Nephron (organoid): ENCODE measurements around the gene PLIN3.
"Not testable (repeated sequence)": the region's sequence is repeated elsewhere in the genome, so short reads cannot be mapped to it uniquely, and the experiment has no call there.

ENCODE experiments used
- H3K27ac Mint-ChIP-seq, 3 experiments: 2 replicates each; pipeline ENCODE4 v1.8.0; 2020; ENCODE audit warnings: mixed read lengths in 3 of 3, mild to moderate bottlenecking in 2 of 3, moderate library complexity in 1 of 3
- H3K27me3 Mint-ChIP-seq: 2 replicates; pipeline ENCODE4 v1.8.0; 2021; ENCODE audit warnings: low read depth, mild to moderate bottlenecking, moderate library complexity, mixed read lengths
- H3K36me3 Mint-ChIP-seq: 2 replicates; pipeline ENCODE4 v1.8.0; 2020; ENCODE audit warnings: low read depth, mixed read lengths
- H3K4me1 Mint-ChIP-seq: 2 replicates; pipeline ENCODE4 v1.8.0; 2020; ENCODE audit warnings: mixed read lengths
- H3K4me3 Mint-ChIP-seq, 3 experiments: 2 replicates each; pipeline ENCODE4 v1.8.0; 2020; ENCODE audit warnings: mild to moderate bottlenecking in 3 of 3, mixed read lengths in 3 of 3, moderate library complexity in 2 of 3
- H3K9me3 Mint-ChIP-seq: 2 replicates; pipeline ENCODE4 v1.8.0; 2020; ENCODE audit warnings: mixed read lengths
- TF ChIP-seq, protein P1 (sequence below), 3 experiments: fragments of 200-600 bp; sonication (generic); IDR thresholded peaks; one replicate each; pipeline ENCODE4 v1.5.0; 2021; ENCODE audit warnings: antibody characterized with exemption in 3 of 3; ENCODE audit not compliant: unreplicated experiment in 3 of 3

PLIN3 gene

DNA sequence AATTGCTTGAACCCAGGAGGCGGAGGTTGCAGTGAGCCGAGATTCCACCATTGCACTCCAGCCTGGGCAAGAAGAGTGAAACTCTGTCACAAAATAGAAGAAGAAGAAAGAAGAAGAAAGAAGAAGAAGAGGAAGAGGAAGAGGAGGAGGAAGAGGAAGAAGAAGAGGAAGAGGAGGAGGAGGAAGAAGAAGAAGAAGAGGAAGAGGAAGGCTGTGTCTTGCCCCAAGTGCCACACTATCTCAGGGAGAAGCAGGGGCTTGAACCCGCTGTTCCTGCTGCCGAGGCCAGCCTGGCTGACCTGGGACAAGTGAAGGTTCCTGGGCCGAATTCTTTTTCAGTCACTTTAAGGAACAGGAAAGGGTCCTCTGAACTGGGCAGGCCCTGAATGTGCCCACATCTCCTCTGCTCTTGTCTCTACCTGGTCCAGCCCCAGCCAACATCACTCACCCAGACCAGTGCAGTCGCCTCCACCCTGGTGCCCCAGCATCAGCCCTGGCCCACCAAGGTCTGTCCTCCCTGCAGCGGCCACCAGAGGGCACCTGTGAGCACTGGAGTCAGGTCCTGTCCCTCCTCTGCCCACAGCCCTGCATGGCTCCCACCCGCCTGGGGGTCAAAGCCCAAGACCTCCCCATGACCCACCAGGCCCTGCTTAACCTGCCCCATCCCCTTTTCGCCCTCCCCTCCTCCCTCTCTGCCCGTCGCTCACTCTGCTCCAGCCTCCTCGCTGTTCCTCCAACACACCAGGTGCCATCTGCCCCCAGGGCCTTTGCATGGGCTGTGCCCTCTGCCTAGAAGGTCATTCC is 55.9 kb downstream of the PLIN3 start:
- Mint-ChIP-seq H3K27ac (no peak overlapping the region), H3K9me3 (no peaks in the 10 kb centered on the region), H3K4me3 (no peak overlapping the region), H3K36me3 (peaks cover 4% of the 10 kb centered on the region), H3K27me3 (peaks cover 3% of the 10 kb centered on the region), H3K4me1 (peaks cover 7% of the 10 kb centered on the region)
- TF ChIP-seq, protein P1, sequence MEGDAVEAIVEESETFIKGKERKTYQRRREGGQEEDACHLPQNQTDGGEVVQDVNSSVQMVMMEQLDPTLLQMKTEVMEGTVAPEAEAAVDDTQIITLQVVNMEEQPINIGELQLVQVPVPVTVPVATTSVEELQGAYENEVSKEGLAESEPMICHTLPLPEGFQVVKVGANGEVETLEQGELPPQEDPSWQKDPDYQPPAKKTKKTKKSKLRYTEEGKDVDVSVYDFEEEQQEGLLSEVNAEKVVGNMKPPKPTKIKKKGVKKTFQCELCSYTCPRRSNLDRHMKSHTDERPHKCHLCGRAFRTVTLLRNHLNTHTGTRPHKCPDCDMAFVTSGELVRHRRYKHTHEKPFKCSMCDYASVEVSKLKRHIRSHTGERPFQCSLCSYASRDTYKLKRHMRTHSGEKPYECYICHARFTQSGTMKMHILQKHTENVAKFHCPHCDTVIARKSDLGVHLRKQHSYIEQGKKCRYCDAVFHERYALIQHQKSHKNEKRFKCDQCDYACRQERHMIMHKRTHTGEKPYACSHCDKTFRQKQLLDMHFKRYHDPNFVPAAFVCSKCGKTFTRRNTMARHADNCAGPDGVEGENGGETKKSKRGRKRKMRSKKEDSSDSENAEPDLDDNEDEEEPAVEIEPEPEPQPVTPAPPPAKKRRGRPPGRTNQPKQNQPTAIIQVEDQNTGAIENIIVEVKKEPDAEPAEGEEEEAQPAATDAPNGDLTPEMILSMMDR (IDR thresholded peaks at IDR 0.05; ENCODE audit: unreplicated experiment in 3 of 3) = peak; percentile 60 to 72 (median 70)

DNA sequence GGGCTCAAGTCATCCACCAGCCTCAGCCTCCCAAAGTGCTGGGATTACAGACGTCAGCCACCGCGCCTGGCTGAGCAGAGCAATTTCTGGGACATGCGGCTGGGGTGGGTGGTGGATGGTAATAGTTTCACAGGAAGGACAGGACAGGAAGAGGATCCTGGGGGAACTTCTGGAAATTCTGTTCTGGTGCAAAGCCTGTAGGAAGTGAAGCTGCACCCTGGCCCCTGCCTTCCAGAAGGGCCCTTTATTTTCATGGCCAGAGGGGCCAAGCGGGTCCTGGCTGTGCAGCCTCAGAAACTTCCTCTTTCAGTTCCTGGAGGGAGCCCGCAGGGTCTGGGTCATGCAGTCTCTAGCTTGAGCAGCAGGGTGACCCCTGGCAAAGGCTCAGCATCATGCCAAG is 60.3 kb downstream of the PLIN3 start:
- Mint-ChIP-seq H3K27me3 (peaks cover 5% of the 10 kb centered on the region), H3K9me3 (no peaks in the 10 kb centered on the region), H3K36me3 (no peaks in the 10 kb centered on the region), H3K4me3 (no peak overlapping the region), H3K4me1 (no peaks in the 10 kb centered on the region), H3K27ac (no peak overlapping the region)
- TF ChIP-seq, protein P1 (IDR thresholded peaks at IDR 0.05; ENCODE audit: unreplicated experiment in 3 of 3) = no peak

DNA sequence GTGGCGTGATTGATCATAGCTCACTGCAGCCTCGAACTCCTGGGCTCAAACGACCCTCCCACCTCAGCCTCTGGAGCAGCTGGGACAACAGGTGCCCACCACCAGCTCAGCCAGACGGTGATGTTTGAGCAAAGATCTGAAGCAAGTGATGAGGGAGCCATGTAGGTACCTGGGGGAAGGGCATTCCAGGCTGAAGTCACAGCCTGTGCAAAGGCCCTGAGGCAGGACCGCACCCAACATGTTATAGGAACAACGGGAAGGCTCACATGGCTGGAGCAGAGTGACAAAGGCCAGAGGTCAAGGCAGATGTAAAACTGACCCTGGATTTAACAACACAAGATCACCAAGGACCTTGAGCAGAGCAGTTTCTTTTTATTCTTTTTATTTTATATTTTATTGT is 61.1 kb downstream of the PLIN3 start:
- peaks cover 5% of the 10 kb centered on the region for H3K27me3 Mint-ChIP-seq
- H3K27ac Mint-ChIP-seq = peak overlapping the region in 1 of 3 experiments; percentile 37
- H3K36me3 Mint-ChIP-seq = no peaks in the 10 kb centered on the region
- H3K4me1 Mint-ChIP-seq = no peaks in the 10 kb centered on the region
- H3K4me3 Mint-ChIP-seq = no peak overlapping the region
- H3K9me3 Mint-ChIP-seq = no peaks in the 10 kb centered on the region
- TF ChIP-seq, protein P1 (IDR thresholded peaks at IDR 0.05; ENCODE audit: unreplicated experiment in 3 of 3) = no peak

DNA sequence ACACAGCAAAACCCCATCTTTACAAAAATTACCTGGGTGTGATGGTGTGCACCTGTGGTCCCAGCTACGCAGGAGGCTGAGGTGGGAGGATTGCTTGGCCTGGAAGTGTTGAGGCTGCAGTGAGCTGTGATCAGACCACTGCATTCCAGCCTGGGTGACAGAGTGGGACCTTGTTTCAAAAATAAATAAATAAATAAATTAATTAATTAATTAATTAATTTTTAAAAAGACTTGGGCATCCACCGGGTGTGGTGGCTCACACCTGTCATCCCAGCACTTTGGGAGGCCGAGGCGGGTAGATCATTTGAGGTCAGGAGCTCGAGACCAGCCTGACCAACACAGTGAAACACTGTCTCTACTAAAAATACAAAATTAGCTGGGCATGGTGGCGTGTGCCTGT is 62.3 kb downstream of the PLIN3 start:
- not testable (repeated sequence) for H3K4me1 Mint-ChIP-seq, H3K27ac Mint-ChIP-seq, H3K36me3 Mint-ChIP-seq, H3K27me3 Mint-ChIP-seq, H3K9me3 Mint-ChIP-seq, H3K4me3 Mint-ChIP-seq

DNA sequence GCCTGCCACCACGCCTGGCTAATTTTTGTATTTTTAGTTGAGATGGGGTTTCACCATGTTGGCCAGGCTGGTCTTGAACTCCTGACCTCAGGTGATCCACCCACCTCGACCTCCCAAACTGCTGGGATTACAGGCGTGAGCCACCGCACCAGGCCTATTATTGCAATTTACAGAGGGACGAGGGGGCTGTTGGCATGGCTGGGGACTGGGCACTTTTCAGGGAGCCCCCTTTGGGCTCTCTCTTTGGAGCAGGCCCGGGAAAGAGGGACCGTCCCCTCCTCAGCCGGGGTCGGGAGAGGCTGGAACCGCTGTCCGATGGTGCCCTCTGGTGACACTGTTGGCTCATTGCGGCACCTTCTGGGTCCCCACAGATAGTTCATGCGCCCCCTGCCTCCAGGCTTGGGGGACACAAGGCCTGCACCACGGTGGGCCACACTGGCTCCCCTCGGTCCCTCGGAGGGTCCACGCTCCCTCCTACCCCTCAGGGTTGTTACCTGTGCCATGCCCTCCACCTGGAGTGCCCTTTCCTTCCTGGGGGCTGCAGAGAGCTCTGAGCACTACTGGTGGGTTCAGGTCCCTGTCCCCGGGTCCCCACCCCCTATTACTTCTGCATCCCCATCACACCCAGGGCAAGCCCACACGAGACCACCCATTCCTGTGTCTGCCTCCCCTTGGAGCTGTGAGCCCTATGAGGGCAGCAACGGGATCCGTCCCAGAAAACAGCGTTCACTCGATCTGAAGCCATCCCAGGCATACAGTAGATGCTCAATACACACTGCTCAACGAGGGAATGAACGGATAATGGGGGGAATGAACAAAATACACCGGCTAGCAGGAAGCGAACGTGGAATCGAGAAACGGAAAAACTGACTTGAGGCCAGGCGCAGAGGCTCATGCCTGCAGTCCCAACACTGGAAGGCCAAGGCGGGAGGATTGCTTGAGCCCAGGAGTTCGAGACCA is 63.5 kb downstream of the PLIN3 start:
- TF ChIP-seq, protein P1 (IDR thresholded peaks at IDR 0.05; ENCODE audit: unreplicated experiment in 3 of 3) = peak; percentile 70 to 77 (median 72)
- H3K4me3 Mint-ChIP-seq = no peak overlapping the region
- H3K27me3 Mint-ChIP-seq = peaks cover 5% of the 10 kb centered on the region
- no peaks in the 10 kb centered on the region for H3K36me3 Mint-ChIP-seq
- H3K27ac Mint-ChIP-seq = no peak overlapping the region
- H3K9me3 Mint-ChIP-seq = no peaks in the 10 kb centered on the region
- no peaks in the 10 kb centered on the region for H3K4me1 Mint-ChIP-seq

DNA sequence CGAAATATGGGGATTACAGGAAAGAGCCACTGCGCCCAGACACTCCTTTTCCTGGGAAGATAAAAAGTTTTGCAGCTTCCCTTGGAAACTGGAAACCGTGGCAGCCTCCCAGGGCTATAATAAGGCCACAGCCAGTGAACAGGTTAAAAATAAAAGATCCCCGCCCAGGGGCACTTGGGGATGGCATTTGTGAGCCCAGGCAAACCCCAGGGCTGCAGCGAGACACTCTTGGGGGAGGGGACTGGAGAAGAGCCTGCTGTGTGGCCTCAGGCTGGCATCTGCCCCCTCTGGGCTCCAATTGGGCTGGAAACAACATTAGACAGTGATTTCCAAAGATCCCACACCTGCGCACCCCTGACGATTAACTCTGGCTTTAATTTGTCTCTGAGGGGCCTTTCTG is 64.8 kb downstream of the PLIN3 start:
- no peak overlapping the region for H3K27ac Mint-ChIP-seq
- H3K4me3 Mint-ChIP-seq = no peak overlapping the region
- H3K4me1 Mint-ChIP-seq = no peaks in the 10 kb centered on the region
- TF ChIP-seq, protein P1 (IDR thresholded peaks at IDR 0.05; ENCODE audit: unreplicated experiment in 3 of 3) = no peak
- peaks cover 10% of the 10 kb centered on the region for H3K36me3 Mint-ChIP-seq
- H3K27me3 Mint-ChIP-seq = peaks cover 5% of the 10 kb centered on the region
- H3K9me3 Mint-ChIP-seq = no peaks in the 10 kb centered on the region
